GM19452 (cell line): Measurements from ENCODE around the gene CT47A1.
"Not testable (repeated sequence)": the region's sequence is repeated elsewhere in the genome, so short reads cannot be mapped to it uniquely, and the experiment has no call there.

Experiments used
- ATAC-seq: cut with Tn5 transposase; IDR thresholded peaks from one replicate; pipeline ENCODE4 v1.9.1; 2021; ENCODE audit not compliant: unreplicated experiment

Gene CT47A1

GRCh38 chrX:120985660-120986059 lies at the start of gene CT47A1:
Gene CT47A1 (minus strand): TSS chrX:120985760. CDS start chrX:120985529, 231 bp downstream.
- not testable (repeated sequence) for ATAC-seq

GRCh38 chrX:121032531-121032930 lies 47.0 kb upstream of the CT47A1 start:
- no peak for ATAC-seq

GRCh38 chrX:121030083-121030482 lies 44.5 kb upstream of the CT47A1 start:
- no peak for ATAC-seq

- ATAC-seq: no peak
These were observed 42.9 kb upstream of the CT47A1 start for GRCh38 chrX:121028419-121028818.

- no peak for ATAC-seq
These were observed 29.3 kb upstream of the CT47A1 start for GRCh38 chrX:121014826-121015225.

- no peak for ATAC-seq
These were observed 28.4 kb upstream of the CT47A1 start for GRCh38 chrX:121013897-121014455.

GRCh38 chrX:121011254-121011653 lies 25.7 kb upstream of the CT47A1 start:
- ATAC-seq: no peak

GRCh38 chrX:121010218-121010617 lies 24.7 kb upstream of the CT47A1 start:
- ATAC-seq: no peak

- no peak for ATAC-seq
These were observed 24.2 kb upstream of the CT47A1 start for GRCh38 chrX:121009764-121010163.

GRCh38 chrX:121008920-121009319 lies 23.4 kb upstream of the CT47A1 start:
- ATAC-seq: no peak

- no peak for ATAC-seq
These were observed 15.0 kb upstream of the CT47A1 start for GRCh38 chrX:121000589-121000988.

GRCh38 chrX:120999413-120999812 lies 13.9 kb upstream of the CT47A1 start:
- no peak for ATAC-seq

- not testable (repeated sequence) for ATAC-seq
These were observed 29.1 kb downstream of the CT47A1 start, which contains the start of gene CT47A7 for GRCh38 chrX:120956500-120956899. Gene CT47A7 (minus strand): TSS chrX:120956600. CDS start chrX:120956345, 255 bp downstream.
